ENCODE measurements around the gene ANXA10. TPM values are rescaled to one million over a fixed set of nuclear protein-coding genes. Genes with fewer than 3 reads are reported as not detected.

The ANXA10 gene
- total and polyA plus RNA-seq, 2 experiments from 2014 or later, result not detected

DNA sequence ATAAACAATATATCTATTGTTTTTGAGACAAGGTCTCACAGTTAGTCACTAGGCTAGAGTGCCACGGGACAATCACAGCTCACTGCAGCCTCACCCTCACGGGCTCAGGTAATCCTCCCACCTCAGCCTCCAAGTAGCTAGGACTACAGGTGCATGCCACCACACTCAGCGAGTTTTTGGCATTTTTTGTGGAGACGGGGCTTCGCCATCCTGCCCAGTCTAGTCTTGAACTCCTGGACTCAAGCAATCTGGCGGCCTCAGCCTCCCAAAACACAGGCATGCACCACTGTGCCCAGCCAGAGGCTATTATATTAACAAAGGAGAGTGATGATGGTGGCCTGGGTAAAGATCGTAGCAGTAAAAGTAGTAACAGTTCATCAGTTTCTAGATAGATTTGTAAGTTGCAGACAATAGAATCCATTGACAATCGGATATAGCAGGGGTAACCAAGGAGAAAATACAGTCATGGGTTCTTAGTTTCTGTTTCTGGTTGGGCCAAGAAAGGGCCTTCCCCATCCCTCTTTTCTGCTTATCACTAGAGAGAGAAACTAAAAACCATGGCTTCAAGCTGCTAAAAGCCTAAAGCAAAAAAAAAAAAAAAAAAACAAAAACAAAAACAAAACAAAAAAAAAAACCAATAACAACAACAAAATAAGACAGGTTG, 60.6 kb downstream of the ANXA10 start (continued):
- TF ChIP-seq, protein P1, sequence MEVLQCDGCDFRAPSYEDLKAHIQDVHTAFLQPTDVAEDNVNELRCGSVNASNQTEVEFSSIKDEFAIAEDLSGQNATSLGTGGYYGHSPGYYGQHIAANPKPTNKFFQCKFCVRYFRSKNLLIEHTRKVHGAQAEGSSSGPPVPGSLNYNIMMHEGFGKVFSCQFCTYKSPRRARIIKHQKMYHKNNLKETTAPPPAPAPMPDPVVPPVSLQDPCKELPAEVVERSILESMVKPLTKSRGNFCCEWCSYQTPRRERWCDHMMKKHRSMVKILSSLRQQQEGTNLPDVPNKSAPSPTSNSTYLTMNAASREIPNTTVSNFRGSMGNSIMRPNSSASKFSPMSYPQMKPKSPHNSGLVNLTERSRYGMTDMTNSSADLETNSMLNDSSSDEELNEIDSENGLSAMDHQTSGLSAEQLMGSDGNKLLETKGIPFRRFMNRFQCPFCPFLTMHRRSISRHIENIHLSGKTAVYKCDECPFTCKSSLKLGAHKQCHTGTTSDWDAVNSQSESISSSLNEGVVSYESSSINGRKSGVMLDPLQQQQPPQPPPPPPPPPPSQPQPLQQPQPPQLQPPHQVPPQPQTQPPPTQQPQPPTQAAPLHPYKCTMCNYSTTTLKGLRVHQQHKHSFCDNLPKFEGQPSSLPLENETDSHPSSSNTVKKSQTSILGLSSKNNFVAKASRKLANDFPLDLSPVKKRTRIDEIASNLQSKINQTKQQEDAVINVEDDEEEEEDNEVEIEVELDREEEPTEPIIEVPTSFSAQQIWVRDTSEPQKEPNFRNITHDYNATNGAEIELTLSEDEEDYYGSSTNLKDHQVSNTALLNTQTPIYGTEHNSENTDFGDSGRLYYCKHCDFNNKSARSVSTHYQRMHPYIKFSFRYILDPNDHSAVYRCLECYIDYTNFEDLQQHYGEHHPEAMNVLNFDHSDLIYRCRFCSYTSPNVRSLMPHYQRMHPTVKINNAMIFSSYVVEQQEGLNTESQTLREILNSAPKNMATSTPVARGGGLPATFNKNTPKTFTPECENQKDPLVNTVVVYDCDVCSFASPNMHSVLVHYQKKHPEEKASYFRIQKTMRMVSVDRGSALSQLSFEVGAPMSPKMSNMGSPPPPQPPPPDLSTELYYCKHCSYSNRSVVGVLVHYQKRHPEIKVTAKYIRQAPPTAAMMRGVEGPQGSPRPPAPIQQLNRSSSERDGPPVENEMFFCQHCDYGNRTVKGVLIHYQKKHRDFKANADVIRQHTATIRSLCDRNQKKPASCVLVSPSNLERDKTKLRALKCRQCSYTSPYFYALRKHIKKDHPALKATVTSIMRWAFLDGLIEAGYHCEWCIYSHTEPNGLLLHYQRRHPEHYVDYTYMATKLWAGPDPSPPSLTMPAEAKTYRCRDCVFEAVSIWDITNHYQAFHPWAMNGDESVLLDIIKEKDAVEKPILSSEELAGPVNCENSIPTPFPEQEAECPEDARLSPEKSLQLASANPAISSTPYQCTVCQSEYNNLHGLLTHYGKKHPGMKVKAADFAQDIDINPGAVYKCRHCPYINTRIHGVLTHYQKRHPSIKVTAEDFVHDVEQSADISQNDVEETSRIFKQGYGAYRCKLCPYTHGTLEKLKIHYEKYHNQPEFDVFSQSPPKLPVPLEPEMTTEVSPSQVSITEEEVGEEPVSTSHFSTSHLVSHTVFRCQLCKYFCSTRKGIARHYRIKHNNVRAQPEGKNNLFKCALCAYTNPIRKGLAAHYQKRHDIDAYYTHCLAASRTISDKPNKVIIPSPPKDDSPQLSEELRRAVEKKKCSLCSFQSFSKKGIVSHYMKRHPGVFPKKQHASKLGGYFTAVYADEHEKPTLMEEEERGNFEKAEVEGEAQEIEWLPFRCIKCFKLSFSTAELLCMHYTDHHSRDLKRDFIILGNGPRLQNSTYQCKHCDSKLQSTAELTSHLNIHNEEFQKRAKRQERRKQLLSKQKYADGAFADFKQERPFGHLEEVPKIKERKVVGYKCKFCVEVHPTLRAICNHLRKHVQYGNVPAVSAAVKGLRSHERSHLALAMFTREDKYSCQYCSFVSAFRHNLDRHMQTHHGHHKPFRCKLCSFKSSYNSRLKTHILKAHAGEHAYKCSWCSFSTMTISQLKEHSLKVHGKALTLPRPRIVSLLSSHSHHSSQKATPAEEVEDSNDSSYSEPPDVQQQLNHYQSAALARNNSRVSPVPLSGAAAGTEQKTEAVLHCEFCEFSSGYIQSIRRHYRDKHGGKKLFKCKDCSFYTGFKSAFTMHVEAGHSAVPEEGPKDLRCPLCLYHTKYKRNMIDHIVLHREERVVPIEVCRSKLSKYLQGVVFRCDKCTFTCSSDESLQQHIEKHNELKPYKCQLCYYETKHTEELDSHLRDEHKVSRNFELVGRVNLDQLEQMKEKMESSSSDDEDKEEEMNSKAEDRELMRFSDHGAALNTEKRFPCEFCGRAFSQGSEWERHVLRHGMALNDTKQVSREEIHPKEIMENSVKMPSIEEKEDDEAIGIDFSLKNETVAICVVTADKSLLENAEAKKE (CRISPR knock-in tag; IDR thresholded peaks at IDR 0.05), result no peak

DNA sequence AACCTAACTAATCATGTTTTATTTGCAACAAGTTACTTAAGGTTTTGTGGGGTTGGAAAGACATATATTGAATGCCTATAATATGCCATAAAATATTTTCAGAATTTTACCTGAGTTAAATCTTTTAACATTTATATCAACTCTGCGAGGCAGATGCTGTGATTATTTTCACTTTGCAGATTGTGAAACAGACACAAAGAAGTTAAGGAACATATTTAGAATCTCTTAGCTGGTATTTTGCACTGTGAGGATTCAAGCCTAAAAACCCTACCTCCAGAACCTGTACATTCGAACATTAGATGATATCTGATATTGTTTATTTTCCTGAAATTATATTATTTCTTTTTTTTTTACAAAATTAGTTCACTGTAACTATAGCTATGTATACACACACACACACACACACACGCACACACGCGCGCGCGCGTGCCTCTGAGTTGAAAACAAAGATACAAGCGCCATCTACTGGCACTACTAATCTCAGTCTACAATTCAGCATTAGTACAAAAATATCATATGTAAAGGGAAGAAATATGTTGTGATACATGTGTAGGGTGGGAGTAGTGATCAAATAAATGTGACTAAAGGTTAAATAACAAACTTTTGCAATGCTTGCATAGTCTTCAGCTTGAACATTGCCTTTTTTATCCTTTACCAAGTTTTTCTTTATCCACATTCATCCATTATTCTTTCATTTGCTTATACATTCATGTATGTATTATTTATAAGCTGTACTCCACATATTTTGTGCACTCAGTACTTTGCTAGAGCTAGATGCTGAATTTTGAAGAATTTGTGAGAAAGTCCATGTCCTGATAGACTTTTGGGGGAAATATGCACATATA, 61.5 kb downstream of the ANXA10 start:
- Mint-ChIP-seq H3K4me1 (peaks cover 33% of the 10 kb centered on the region), H3K27me3 (ENCODE audit: insufficient read depth, low read depth, poor library complexity) (no peaks in the 10 kb centered on the region), H3K4me3 (no peak overlapping the region), H3K36me3 (ENCODE audit: low read depth) (no peaks in the 10 kb centered on the region), H3K9me3 (no peaks in the 10 kb centered on the region; the same call in 2 of the 3 replicates), H3K27ac (no peak overlapping the region)
- no peaks in the 10 kb centered on the region for H4K20me1 ChIP-seq (replicated peaks; ENCODE audit: insufficient read depth)
- H3K36me3 ChIP-seq (ENCODE audit: insufficient read depth), result no peaks in the 10 kb centered on the region
- H3K4me2 ChIP-seq, result no peak overlapping the region
- no peaks in the 10 kb centered on the region for H3K79me2 ChIP-seq (replicated peaks; ENCODE audit: insufficient read depth)
- no peak for TF ChIP-seq EZH2 (IDR thresholded peaks at IDR 0.05; ENCODE audit: low read depth, unreplicated experiment)
- TF ChIP-seq, protein P2, sequence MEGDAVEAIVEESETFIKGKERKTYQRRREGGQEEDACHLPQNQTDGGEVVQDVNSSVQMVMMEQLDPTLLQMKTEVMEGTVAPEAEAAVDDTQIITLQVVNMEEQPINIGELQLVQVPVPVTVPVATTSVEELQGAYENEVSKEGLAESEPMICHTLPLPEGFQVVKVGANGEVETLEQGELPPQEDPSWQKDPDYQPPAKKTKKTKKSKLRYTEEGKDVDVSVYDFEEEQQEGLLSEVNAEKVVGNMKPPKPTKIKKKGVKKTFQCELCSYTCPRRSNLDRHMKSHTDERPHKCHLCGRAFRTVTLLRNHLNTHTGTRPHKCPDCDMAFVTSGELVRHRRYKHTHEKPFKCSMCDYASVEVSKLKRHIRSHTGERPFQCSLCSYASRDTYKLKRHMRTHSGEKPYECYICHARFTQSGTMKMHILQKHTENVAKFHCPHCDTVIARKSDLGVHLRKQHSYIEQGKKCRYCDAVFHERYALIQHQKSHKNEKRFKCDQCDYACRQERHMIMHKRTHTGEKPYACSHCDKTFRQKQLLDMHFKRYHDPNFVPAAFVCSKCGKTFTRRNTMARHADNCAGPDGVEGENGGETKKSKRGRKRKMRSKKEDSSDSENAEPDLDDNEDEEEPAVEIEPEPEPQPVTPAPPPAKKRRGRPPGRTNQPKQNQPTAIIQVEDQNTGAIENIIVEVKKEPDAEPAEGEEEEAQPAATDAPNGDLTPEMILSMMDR (conservative IDR thresholded peaks at IDR 0.05; ENCODE audit: low read depth in 2 of 2), result peak; percentile 74 to 85
- H3K4me3 ChIP-seq, result no peak overlapping the region
- H3K4me1 ChIP-seq (ENCODE audit: insufficient read depth), result peaks cover 27% of the 10 kb centered on the region
- no peak overlapping the region for H3K27ac ChIP-seq (ENCODE audit: low read depth)
- H2AFZ ChIP-seq, result no peak overlapping the region
- 0 out of 2 replicates have a peak, but pooled peaks cover under 1% of the 10 kb centered on the region for H3K9me2 ChIP-seq (ENCODE audit: insufficient read depth)
- no peaks in the 10 kb centered on the region for H3K27me3 ChIP-seq (ENCODE audit: insufficient read depth)
- peak; percentile 50 for ATAC-seq
- H3F3A ChIP-seq (replicated peaks; ENCODE audit: low read depth), result no peaks in the 10 kb centered on the region
- DNase-seq (ENCODE audit: low spot score), result peak; percentile 77

Data from GM23338 (cell line).